SK-N-SH (cell line): ENCODE data around the gene FAM227B. TPM values are rescaled to one million over a fixed set of nuclear protein-coding genes. Genes with fewer than 3 reads are reported as not detected.

ENCODE experiments used
- CTCF ChIA-PET: fragments of 300-600, 350-600 bp; formaldehyde crosslinking; extraction: SDS; loops from one replicate; lab custom pipeline; 2021; lab: Yijun Ruan, JAX
- POLR2A ChIA-PET: fragments of 350-600 bp; sonication (Branson Sonifier 250); formaldehyde crosslinking; extraction: SDS; loops from one replicate; lab custom pipeline; 2020; ENCODE audit warnings: antibody characterized with exemption, inconsistent platforms; lab: Yijun Ruan, JAX
- DNase-seq: peaks from one replicate; pipeline ENCODE4 v3.0.0; 2012
- H2AFZ ChIP-seq: fragments of 200-600 bp; sonication (generic); 2 replicates; pipeline ENCODE4 v1.8.1; 2016; ENCODE audit warnings: antibody characterized with exemption, mild to moderate bottlenecking, low read depth
- H3F3A ChIP-seq: fragments of 200-600 bp; sonication (generic); replicated peaks from 2 replicates; pipeline ENCODE3; 2016; ENCODE audit warnings: antibody characterized with exemption, mild to moderate bottlenecking; ENCODE audit not compliant: insufficient read depth
- H3K27ac ChIP-seq, 2 experiments: fragments of 200-500 bp in 1 of 2; fragments of 200-600 bp in 1 of 2; sonication (Bioruptor generic) in 1 of 2; sonication (generic), shearing (Covaris generic) in 1 of 2; 2 replicates each; pipeline versions ENCODE4 v1.5.1 to v1.6.1; 2014 to 2016; ENCODE audit warnings: low read depth in 2 of 2, inconsistent platforms in 1 of 2, low read length in 1 of 2, mild to moderate bottlenecking in 1 of 2, mixed read lengths in 1 of 2
- H3K27me3 ChIP-seq: fragments of 200-600 bp; sonication (generic), shearing (Covaris generic); 2 replicates; pipeline ENCODE4 v1.6.1; 2016; ENCODE audit warnings: mixed run types; ENCODE audit not compliant: insufficient read depth
- H3K36me3 ChIP-seq, 2 experiments: fragments of 200-500 bp in 1 of 2; fragments of 200-600 bp in 1 of 2; sonication (Bioruptor generic) in 1 of 2; sonication (generic) in 1 of 2; replicated peaks in 1 of 2; 2 replicates each; pipeline versions ENCODE3 to v1.5.1; 2014 to 2016; ENCODE audit warnings: low read length in 1 of 2, mild to moderate bottlenecking in 1 of 2; ENCODE audit not compliant: insufficient read depth in 2 of 2, control insufficient read depth in 1 of 2
- H3K4me1 ChIP-seq, 2 experiments: fragments of 200-500 bp in 1 of 2; fragments of 200-600 bp in 1 of 2; sonication (Bioruptor generic) in 1 of 2; sonication (generic), shearing (Covaris generic) in 1 of 2; 2 replicates each; pipeline versions ENCODE4 v1.5.1 to v1.6.1; 2014 to 2016; ENCODE audit warnings: low read depth in 1 of 2, low read length in 1 of 2, mixed run types in 1 of 2; ENCODE audit not compliant: insufficient read depth in 2 of 2, control insufficient read depth in 1 of 2
- H3K4me2 ChIP-seq: fragments of 200-600 bp; sonication (generic), shearing (Covaris generic); 2 replicates; pipeline ENCODE4 v1.6.1; 2017; ENCODE audit warnings: mixed run types
- H3K4me3 ChIP-seq, 2 experiments: fragments of 200-500 bp in 1 of 2; fragments of 200-600 bp in 1 of 2; sonication (Bioruptor generic) in 1 of 2; sonication (generic), shearing (Covaris generic) in 1 of 2; 2 replicates each; pipeline versions ENCODE4 v1.5.1 to v1.8.1; 2014 to 2016; ENCODE audit warnings: low read depth in 2 of 2, inconsistent platforms in 1 of 2, low read length in 1 of 2, mild to moderate bottlenecking in 1 of 2, mixed read lengths in 1 of 2, moderate library complexity in 1 of 2
- H3K79me2 ChIP-seq: fragments of 200-600 bp; sonication (generic); 2 replicates; pipeline ENCODE4 v1.8.1; 2017; ENCODE audit warnings: mild to moderate bottlenecking; ENCODE audit not compliant: insufficient read depth
- H3K9ac ChIP-seq: fragments of 200-600 bp; sonication (generic); 2 replicates; pipeline ENCODE4 v1.6.1; 2017; ENCODE audit warnings: mixed run types
- H3K9me2 ChIP-seq: fragments of 200-600 bp; sonication (generic); 2 replicates; pipeline ENCODE4 v1.6.1; 2017; ENCODE audit warnings: mixed run types
- H3K9me3 ChIP-seq: fragments of 200-600 bp; sonication (generic); 2 replicates; pipeline ENCODE4 v1.6.1; 2017; ENCODE audit warnings: mixed run types, mild to moderate bottlenecking, moderate library complexity
- H4K20me1 ChIP-seq: fragments of 200-600 bp; sonication (generic); 2 replicates; pipeline ENCODE4 v1.6.1; 2017; ENCODE audit warnings: mild to moderate bottlenecking, mixed run types; ENCODE audit not compliant: insufficient read depth
- CHD2 ChIP-seq: fragments of 150-350 bp; IDR thresholded peaks from 2 replicates; pipeline ENCODE4 v1.6.1; 2018; ENCODE audit warnings: low read length; ENCODE audit not compliant: partially characterized antibody
- CTCF ChIP-seq: fragments of 200-600 bp; sonication (generic); IDR thresholded peaks from 2 replicates; pipeline ENCODE4 v1.6.1; 2017; ENCODE audit warnings: antibody characterized with exemption, mild to moderate bottlenecking, moderate library complexity
- EP300 ChIP-seq, 2 experiments: IDR thresholded peaks; 2 replicates each; pipeline versions ENCODE4 v1.4.0 to v1.6.1; 2012; ENCODE audit warnings: borderline replicate concordance in 1 of 2, low read depth in 1 of 2, low read length in 1 of 2
- EZH2phosphoT487 ChIP-seq: fragments of 200-600 bp; sonication (generic); IDR thresholded peaks from 2 replicates; pipeline ENCODE4 v1.6.1; 2017; ENCODE audit warnings: low read depth, mixed run types, mild to moderate bottlenecking, antibody characterized with exemption, moderate library complexity, borderline replicate concordance
- FOSL2 ChIP-seq: IDR thresholded peaks from 2 replicates; pipeline ENCODE4 v1.4.0; 2012; ENCODE audit warnings: low read depth, mild to moderate bottlenecking, moderate library complexity, borderline replicate concordance
- GATA2 ChIP-seq: sonication (generic); formaldehyde crosslinking; IDR thresholded peaks from 2 replicates; pipeline ENCODE4 v1.5.0; 2020; ENCODE audit warnings: mild to moderate bottlenecking, missing genetic modification reagents
- MAX ChIP-seq: IDR thresholded peaks from 2 replicates; pipeline ENCODE4 v1.4.0; 2012; ENCODE audit warnings: low read depth
- MXI1 ChIP-seq: IDR thresholded peaks from 2 replicates; pipeline ENCODE4 v1.6.1; 2012; ENCODE audit warnings: mild to moderate bottlenecking, low read depth, low read length, improper control_type of control experiment
- POLR2AphosphoS5 ChIP-seq: IDR thresholded peaks from 2 replicates; pipeline ENCODE4 v1.6.1; 2012; ENCODE audit warnings: low read depth, low read length
- RAD21 ChIP-seq: IDR thresholded peaks from 2 replicates; pipeline ENCODE4 v1.6.1; 2012; ENCODE audit warnings: mild to moderate bottlenecking, low read length
- REST ChIP-seq: IDR thresholded peaks from 2 replicates; pipeline ENCODE4 v1.6.1; 2012; ENCODE audit warnings: mild to moderate bottlenecking, low read depth, low read length, moderate library complexity
- SMC3 ChIP-seq: IDR thresholded peaks from 2 replicates; pipeline ENCODE4 v1.6.1; 2012; ENCODE audit warnings: low read depth, low read length, improper control_type of control experiment
- TEAD4 ChIP-seq: IDR thresholded peaks from 2 replicates; pipeline ENCODE4 v1.4.0; 2012; ENCODE audit warnings: mild to moderate bottlenecking, borderline replicate concordance; ENCODE audit not compliant: insufficient read depth
- WGBS: methylation state at CpG from one replicate; pipeline ENCODE4 v1.1.6; 2017; ENCODE audit warnings: low lambda C conversion rate; 5-methylcytosine and 5-hydroxymethylcytosine counted together
- polyA plus RNA-seq, 3 experiments: library from polyadenylated mRNA; depleted of rRNA; stranded (reverse); fragments of >200 nt; gene quantifications; 2 replicates each; pipeline ENCODE4 v1.2.3, GENCODE V29; 2012

The FAM227B gene
- polyA plus RNA-seq, 1 of the 3 experiments (the other 2 are of a cell fraction): 4.4 TPM

GRCh38 chr15:49622561-49622960, 1.9 kb upstream of the FAM227B start:
- no peaks in the 10 kb centered on the region for H3K27me3 ChIP-seq
- CTCF ChIA-PET: interaction anchor here (1.2 to 1.8 kb wide), 2 partner anchors 381 to 429 kb away, joined by 6 to 7 read pairs; no protein-coding TSS in a partner anchor
- H3K4me1 ChIP-seq: peaks cover 6 to 10% of the 10 kb centered on the region in 2 experiments; a peak in 3 of 4 replicates
- H3K9ac ChIP-seq: no peak overlapping the region
- no peak overlapping the region; a peak in 1 of 4 replicates for H3K27ac ChIP-seq
- DNase-seq: peak; percentile 10
- peak overlapping the region; percentile 70; the same call in 1 of the 2 replicates for H3K4me2 ChIP-seq
- peaks cover 26 to 31% of the 10 kb centered on the region in 2 experiments for H3K36me3 ChIP-seq
- H4K20me1 ChIP-seq: no peaks in the 10 kb centered on the region
- H3K79me2 ChIP-seq: peaks cover 59% of the 10 kb centered on the region
- H2AFZ ChIP-seq: no peak overlapping the region
- WGBS: 89% methylated on average over 3 of the region's 3 CpGs
- POLR2A ChIA-PET: no interaction called here
- TF ChIP-seq TEAD4: no peak
- no peak for TF ChIP-seq MAX
- TF ChIP-seq FOSL2: no peak
- no peak for TF ChIP-seq EZH2phosphoT487
- TF ChIP-seq RAD21: peak; percentile 24; the same call in 1 of the 2 replicates
- no peak for TF ChIP-seq SMC3
- no peak for TF ChIP-seq GATA2 (CRISPR knock-in tag)
- no peak for TF ChIP-seq MXI1
- no peak for TF ChIP-seq POLR2AphosphoS5
- TF ChIP-seq EP300 (IDR thresholded peaks at IDR 0.05; ENCODE audit: borderline replicate concordance in 1 of 2, low read depth in 1 of 2, low read length in 1 of 2): no peak
- TF ChIP-seq CHD2: no peak
- TF ChIP-seq REST: no peak
- TF ChIP-seq CTCF: 0 out of 2 replicates have a peak, but pooled peaks have one; percentile 11
- H3K9me3 ChIP-seq: peaks cover 17% of the 10 kb centered on the region
- no peaks in the 10 kb centered on the region for H3K9me2 ChIP-seq
- no peak overlapping the region for H3K4me3 ChIP-seq
- H3F3A ChIP-seq: peaks cover 28% of the 10 kb centered on the region
